GM06990 (cell line): Measurements from ENCODE around the gene SEMA5A.

Experiments
- DNase-seq: peaks from one replicate; pipeline ENCODE4 v3.0.0-alpha.2; 2011; ENCODE audit not compliant: insufficient read length; ENCODE audit errors: extremely low read depth
- H3K27me3 ChIP-seq: replicated peaks from 2 replicates; pipeline ENCODE4 v1.6.0; 2011; ENCODE audit warnings: low read length; ENCODE audit not compliant: control insufficient read depth, insufficient read depth
- H3K36me3 ChIP-seq: 2 replicates; pipeline ENCODE4 v1.5.1; 2011; ENCODE audit warnings: low read length; ENCODE audit not compliant: control insufficient read depth, insufficient read depth
- H3K4me3 ChIP-seq: replicated peaks from 2 replicates; pipeline ENCODE4 v1.5.1; 2011; ENCODE audit warnings: low read depth, mild to moderate bottlenecking, control low read depth, low read length
- CTCF ChIP-seq: IDR thresholded peaks from 2 replicates; pipeline ENCODE4 v1.5.1; 2011; ENCODE audit warnings: low read length, control low read depth, mild to moderate bottlenecking, inconsistent platforms; ENCODE audit not compliant: insufficient read depth, poor library complexity, severe bottlenecking

The SEMA5A gene

DNA sequence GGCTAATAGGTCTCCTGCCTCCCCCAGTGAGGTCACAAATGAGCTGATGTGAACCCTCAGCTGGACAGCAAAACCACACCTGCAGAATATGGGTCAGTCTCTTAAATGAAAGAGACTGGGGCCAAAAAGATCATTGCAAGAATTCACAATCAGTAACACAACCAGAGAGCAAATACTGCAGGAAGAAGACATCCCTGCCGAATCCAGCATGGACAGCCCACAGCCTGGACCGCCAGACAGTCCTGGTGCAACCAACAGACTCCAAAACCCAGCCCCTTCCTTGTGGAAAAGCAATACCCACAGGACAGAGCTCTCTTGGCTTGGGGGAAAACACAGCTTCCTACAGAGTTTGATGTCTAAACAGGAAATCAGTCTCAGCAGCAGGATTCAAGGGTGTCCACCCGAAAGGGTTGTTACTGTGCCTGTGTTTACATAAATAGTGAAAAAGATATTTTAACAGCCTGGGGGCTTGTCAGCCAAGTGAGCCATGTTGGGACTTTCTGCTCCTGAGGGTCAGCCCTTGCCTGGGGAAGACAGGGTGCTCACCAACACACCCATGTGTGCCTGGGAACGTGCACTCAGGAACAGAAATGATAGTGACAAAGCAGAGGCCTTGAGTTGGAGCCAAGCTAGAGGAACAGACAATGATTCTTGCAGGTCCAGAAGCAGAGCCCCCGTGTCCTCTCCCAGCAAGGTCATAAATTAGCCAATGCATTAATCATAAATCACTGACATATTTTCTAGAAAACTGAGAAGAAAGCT, 106.2 kb downstream of the SEMA5A start:
- Histone ChIP-seq H3K4me3 (no peak overlapping the region), H3K27me3 (no peaks in the 10 kb centered on the region), H3K36me3 (no peaks in the 10 kb centered on the region)
- no peak for TF ChIP-seq CTCF
- no peak for DNase-seq

- H3K4me3 ChIP-seq, result no peak overlapping the region
- DNase-seq, result no peak
- no peaks in the 10 kb centered on the region for H3K27me3 ChIP-seq
- TF ChIP-seq CTCF, result no peak
- no peaks in the 10 kb centered on the region for H3K36me3 ChIP-seq
Observed at GRCh38 chr5:9438596-9439354, 107.1 kb downstream of the SEMA5A start.

- H3K4me3 ChIP-seq, result no peak overlapping the region
- no peaks in the 10 kb centered on the region for H3K36me3 ChIP-seq
- TF ChIP-seq CTCF, result no peak
- no peak for DNase-seq
- H3K27me3 ChIP-seq, result no peaks in the 10 kb centered on the region
Observed at GRCh38 chr5:9437741-9438240, 108.1 kb downstream of the SEMA5A start.

- Histone ChIP-seq H3K4me3 (no peak overlapping the region), H3K27me3 (no peaks in the 10 kb centered on the region), H3K36me3 (no peaks in the 10 kb centered on the region)
- no peak for TF ChIP-seq CTCF
- no peak for DNase-seq
Observed at GRCh38 chr5:9431496-9432258, 114.2 kb downstream of the SEMA5A start.

- Histone ChIP-seq H3K4me3 (no peak overlapping the region), H3K27me3 (no peaks in the 10 kb centered on the region), H3K36me3 (no peaks in the 10 kb centered on the region)
- TF ChIP-seq CTCF, result no peak
- DNase-seq, result no peak
Observed at GRCh38 chr5:9431151-9431495, 114.8 kb downstream of the SEMA5A start.
